Natural killer cell (primary cell): ENCODE results near the gene CNIH1. TPM values are rescaled to one million over a fixed set of nuclear protein-coding genes. Genes with fewer than 3 reads are reported as not detected.
"Not testable (repeated sequence)": the region's sequence is repeated elsewhere in the genome, so short reads cannot be mapped to it uniquely, and the experiment has no call there.

Experiments
- ATAC-seq, 3 donors: fragments of 150-1000 bp in 2 of 3; fragments of 200-7000 bp in 1 of 3; cut with Tn5 transposase; 1 replicate in 1 of 3; 2 replicates in 2 of 3; pipeline ENCODE4 v1.10.0; 2021; ENCODE audit warnings: mild to moderate bottlenecking in 2 of 3, moderate library complexity in 2 of 3
- DNase-seq, 2 donors: peaks; one replicate each; pipeline versions ENCODE4 v3.0.0 to v3.0.0-alpha.2; 2013 to 2021; ENCODE audit warnings: mixed read lengths in 1 of 2
- H3K27ac ChIP-seq: one replicate; pipeline ENCODE4 v1.5.1; 2013; ENCODE audit warnings: mild to moderate bottlenecking, low read length
- H3K27me3 ChIP-seq: one replicate; pipeline ENCODE4 v1.6.1; 2013; ENCODE audit warnings: low read length; ENCODE audit not compliant: control insufficient read depth, insufficient read depth
- H3K36me3 ChIP-seq: one replicate; pipeline ENCODE4 v1.6.1; 2013; ENCODE audit warnings: low read length; ENCODE audit not compliant: control insufficient read depth, insufficient read depth
- H3K4me1 ChIP-seq: one replicate; pipeline ENCODE4 v1.6.1; 2013; ENCODE audit warnings: low read length; ENCODE audit not compliant: control insufficient read depth, insufficient read depth
- H3K4me3 ChIP-seq: one replicate; pipeline ENCODE4 v1.5.1; 2013; ENCODE audit warnings: low read length
- H3K9me3 ChIP-seq: one replicate; pipeline ENCODE4 v1.6.1; 2013; ENCODE audit warnings: low read length; ENCODE audit not compliant: control insufficient read depth, insufficient read depth
- H3K27ac Mint-ChIP-seq, 2 donors: one replicate each; pipeline ENCODE4 v1.8.0; 2022; ENCODE audit warnings: mild to moderate bottlenecking in 2 of 2, mixed read lengths in 2 of 2, moderate library complexity in 1 of 2
- H3K27me3 Mint-ChIP-seq, 2 donors: one replicate each; pipeline ENCODE4 v1.8.0; 2022; ENCODE audit warnings: low read depth in 2 of 2, mixed read lengths in 2 of 2
- H3K36me3 Mint-ChIP-seq: one replicate; pipeline ENCODE4 v1.8.0; 2022; ENCODE audit warnings: mixed read lengths
- H3K4me1 Mint-ChIP-seq, 2 donors: one replicate each; pipeline ENCODE4 v1.8.0; 2022; ENCODE audit warnings: mixed read lengths in 2 of 2
- H3K4me3 Mint-ChIP-seq: one replicate; pipeline ENCODE4 v1.8.0; 2022; ENCODE audit warnings: mild to moderate bottlenecking, moderate library complexity, mixed read lengths
- H3K9me3 Mint-ChIP-seq, 2 donors: one replicate each; pipeline ENCODE4 v1.8.0; 2022; ENCODE audit warnings: mixed read lengths in 2 of 2
- WGBS: methylation state at CpG from one replicate; pipeline ENCODE4 v1.1.7; 2013; ENCODE audit warnings: missing lambda C conversion rate; ENCODE audit not compliant: insufficient coverage; 5-methylcytosine and 5-hydroxymethylcytosine counted together
- intact Hi-C: fragments of 100-400 bp; cut with micrococcal nuclease; formaldehyde crosslinking; loops from one replicate; pipeline ENCODE4 v1.14.2; 2022
- total RNA-seq, 4 donors: library from RNA; stranded (reverse); fragments of 120-200 nt in 1 of 4; gene quantifications; one replicate each; pipeline versions ENCODE4 v1.2.3 to v1.2.4, GENCODE V29; 2013 to 2022
- TF ChIP-seq, protein P1 (sequence below): fragments of 200-600 bp; IDR thresholded peaks from one replicate; pipeline ENCODE4 v1.8.0; 2022; ENCODE audit warnings: antibody characterized with exemption

Gene CNIH1
- total RNA-seq, 3 donors from 2014 or later (not counting 1 experiment from before 2014, with no cell fraction given) = 20.4 to 30.9 (median 25.7) TPM

DNA sequence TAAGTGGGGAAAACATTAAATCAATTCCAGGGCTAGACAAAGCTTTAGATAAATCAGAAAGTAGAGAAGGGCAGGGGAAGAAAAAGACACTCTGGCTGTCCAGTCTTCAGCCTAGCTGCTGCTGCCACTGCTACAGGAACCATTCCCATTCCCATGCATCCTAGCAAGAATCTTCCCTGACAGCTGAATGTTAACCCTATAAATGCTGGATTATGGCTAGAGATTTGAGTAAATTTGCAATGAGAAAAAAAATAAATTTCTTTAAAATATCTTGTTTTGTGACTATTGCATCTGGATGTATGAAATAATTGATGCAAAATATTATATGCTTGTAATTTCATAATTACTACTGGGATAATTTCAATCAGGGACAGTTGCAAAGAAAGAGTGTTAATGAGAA, 59.4 kb downstream of the CNIH1 start:
- Histone ChIP-seq H3K4me1 (no peaks in the 10 kb centered on the region), H3K27ac (no peak overlapping the region), H3K4me3 (no peak overlapping the region), H3K27me3 (no peaks in the 10 kb centered on the region), H3K9me3 (no peaks in the 10 kb centered on the region), H3K36me3 (no peaks in the 10 kb centered on the region)
- Mint-ChIP-seq H3K9me3 (no peaks in the 10 kb centered on the region), H3K27ac (no peak overlapping the region), H3K36me3 (no peaks in the 10 kb centered on the region), H3K4me3 (no peak overlapping the region), H3K27me3 (peaks cover 5 to 39% of the 10 kb centered on the region in 2 donors), H3K4me1 (no peaks in the 10 kb centered on the region)
- DNase-seq (no peak), ATAC-seq (no peak)
- TF ChIP-seq, protein P1, sequence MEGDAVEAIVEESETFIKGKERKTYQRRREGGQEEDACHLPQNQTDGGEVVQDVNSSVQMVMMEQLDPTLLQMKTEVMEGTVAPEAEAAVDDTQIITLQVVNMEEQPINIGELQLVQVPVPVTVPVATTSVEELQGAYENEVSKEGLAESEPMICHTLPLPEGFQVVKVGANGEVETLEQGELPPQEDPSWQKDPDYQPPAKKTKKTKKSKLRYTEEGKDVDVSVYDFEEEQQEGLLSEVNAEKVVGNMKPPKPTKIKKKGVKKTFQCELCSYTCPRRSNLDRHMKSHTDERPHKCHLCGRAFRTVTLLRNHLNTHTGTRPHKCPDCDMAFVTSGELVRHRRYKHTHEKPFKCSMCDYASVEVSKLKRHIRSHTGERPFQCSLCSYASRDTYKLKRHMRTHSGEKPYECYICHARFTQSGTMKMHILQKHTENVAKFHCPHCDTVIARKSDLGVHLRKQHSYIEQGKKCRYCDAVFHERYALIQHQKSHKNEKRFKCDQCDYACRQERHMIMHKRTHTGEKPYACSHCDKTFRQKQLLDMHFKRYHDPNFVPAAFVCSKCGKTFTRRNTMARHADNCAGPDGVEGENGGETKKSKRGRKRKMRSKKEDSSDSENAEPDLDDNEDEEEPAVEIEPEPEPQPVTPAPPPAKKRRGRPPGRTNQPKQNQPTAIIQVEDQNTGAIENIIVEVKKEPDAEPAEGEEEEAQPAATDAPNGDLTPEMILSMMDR = no peak
- intact Hi-C loops = no loop called here

DNA sequence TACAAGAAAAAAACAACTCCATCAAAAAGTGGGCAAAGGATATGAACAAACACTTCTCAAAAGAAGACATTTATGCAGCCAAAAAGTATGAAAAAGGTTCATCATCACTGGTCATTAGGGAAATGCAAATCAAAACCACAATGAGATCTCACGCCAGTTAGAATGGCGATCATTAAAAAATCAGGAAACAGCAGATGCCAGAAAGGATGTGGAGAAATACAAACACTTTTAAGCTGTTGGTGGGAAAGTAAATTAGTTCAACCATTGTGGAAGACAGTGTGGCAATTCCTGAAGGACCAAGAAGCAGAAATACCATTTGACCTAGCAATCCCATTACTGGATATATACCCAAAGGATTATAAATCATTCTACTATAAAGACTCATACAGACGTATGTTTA, 60.6 kb downstream of the CNIH1 start:
- H3K4me3 ChIP-seq, DNase-seq, H3K36me3 ChIP-seq, ATAC-seq, H3K27ac ChIP-seq, H3K4me3 Mint-ChIP-seq, H3K4me1 Mint-ChIP-seq, intact Hi-C loops, H3K4me1 ChIP-seq, H3K27me3 ChIP-seq, H3K27ac Mint-ChIP-seq, H3K36me3 Mint-ChIP-seq, H3K9me3 ChIP-seq, H3K9me3 Mint-ChIP-seq: not testable (repeated sequence)
- H3K27me3 Mint-ChIP-seq = peaks cover 5 to 27% of the 10 kb centered on the region in 2 donors
- 46% methylated on average over 3 of the region's 3 CpGs for WGBS

GRCh38 chr14:54378893-54379292, 62.3 kb downstream of the CNIH1 start:
- H3K4me3 Mint-ChIP-seq, H3K4me1 ChIP-seq, H3K36me3 Mint-ChIP-seq, intact Hi-C loops, H3K36me3 ChIP-seq, ATAC-seq, H3K4me1 Mint-ChIP-seq, DNase-seq, H3K9me3 Mint-ChIP-seq, H3K27me3 ChIP-seq, H3K27ac ChIP-seq, H3K27ac Mint-ChIP-seq, H3K4me3 ChIP-seq, H3K9me3 ChIP-seq: not testable (repeated sequence)
- H3K27me3 Mint-ChIP-seq = peaks cover 5 to 16% of the 10 kb centered on the region in 2 donors
- WGBS = 76% methylated on average over 4 of the region's 5 CpGs

GRCh38 chr14:54377501-54377900, 63.7 kb downstream of the CNIH1 start:
- H3K4me3 ChIP-seq = no peak overlapping the region
- H3K36me3 ChIP-seq = no peaks in the 10 kb centered on the region
- H3K4me1 Mint-ChIP-seq = no peaks in the 10 kb centered on the region
- intact Hi-C loops = no loop called here
- H3K27me3 Mint-ChIP-seq = peaks cover 8 to 16% of the 10 kb centered on the region in 2 donors
- DNase-seq (no peak), ATAC-seq (no peak)
- H3K27ac Mint-ChIP-seq = no peak overlapping the region
- 76% methylated on average over 7 of the region's 7 CpGs for WGBS
- no peaks in the 10 kb centered on the region for H3K4me1 ChIP-seq
- no peaks in the 10 kb centered on the region for H3K9me3 ChIP-seq
- H3K36me3 Mint-ChIP-seq = no peaks in the 10 kb centered on the region
- TF ChIP-seq, protein P1 = no peak
- H3K27ac ChIP-seq = no peak overlapping the region
- no peaks in the 10 kb centered on the region for H3K9me3 Mint-ChIP-seq
- no peak overlapping the region for H3K4me3 Mint-ChIP-seq
- no peaks in the 10 kb centered on the region for H3K27me3 ChIP-seq
